Measurements from ENCODE around the gene CTDP1.
A peak's percentile ranks its signal among the peaks of the same experiment; 100 is the strongest.

The CTDP1 gene

DNA sequence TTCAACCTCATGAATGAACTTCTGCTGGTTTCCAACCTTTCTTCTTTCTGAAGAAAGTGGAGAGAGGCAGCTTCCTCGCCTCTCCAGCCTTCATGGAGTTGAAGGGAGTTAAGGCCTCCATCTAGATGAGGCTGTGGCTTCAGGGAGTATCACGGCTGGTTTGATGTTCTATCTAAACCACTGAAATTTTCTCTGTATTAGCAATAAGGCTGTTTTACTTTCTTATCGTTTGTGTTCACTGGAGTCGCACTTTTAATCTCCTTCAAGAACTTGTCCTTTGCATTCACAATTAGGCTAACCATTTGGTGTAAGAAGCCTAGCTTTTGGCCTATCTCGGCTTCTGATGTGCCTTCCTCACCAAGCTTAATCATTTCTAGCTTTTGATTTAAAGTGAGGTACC lies 19.9 kb upstream of the CTDP1 start:
- H3K4me3 ChIP-seq (ENCODE audit: control insufficient read depth, low read depth, low read length) = no peak overlapping the region
- TF ChIP-seq, protein P1, sequence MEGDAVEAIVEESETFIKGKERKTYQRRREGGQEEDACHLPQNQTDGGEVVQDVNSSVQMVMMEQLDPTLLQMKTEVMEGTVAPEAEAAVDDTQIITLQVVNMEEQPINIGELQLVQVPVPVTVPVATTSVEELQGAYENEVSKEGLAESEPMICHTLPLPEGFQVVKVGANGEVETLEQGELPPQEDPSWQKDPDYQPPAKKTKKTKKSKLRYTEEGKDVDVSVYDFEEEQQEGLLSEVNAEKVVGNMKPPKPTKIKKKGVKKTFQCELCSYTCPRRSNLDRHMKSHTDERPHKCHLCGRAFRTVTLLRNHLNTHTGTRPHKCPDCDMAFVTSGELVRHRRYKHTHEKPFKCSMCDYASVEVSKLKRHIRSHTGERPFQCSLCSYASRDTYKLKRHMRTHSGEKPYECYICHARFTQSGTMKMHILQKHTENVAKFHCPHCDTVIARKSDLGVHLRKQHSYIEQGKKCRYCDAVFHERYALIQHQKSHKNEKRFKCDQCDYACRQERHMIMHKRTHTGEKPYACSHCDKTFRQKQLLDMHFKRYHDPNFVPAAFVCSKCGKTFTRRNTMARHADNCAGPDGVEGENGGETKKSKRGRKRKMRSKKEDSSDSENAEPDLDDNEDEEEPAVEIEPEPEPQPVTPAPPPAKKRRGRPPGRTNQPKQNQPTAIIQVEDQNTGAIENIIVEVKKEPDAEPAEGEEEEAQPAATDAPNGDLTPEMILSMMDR (IDR thresholded peaks at IDR 0.05; ENCODE audit: control insufficient read depth, insufficient read depth, low read depth, low read length, missing control alignments) = no peak
- no peak for DNase-seq (ENCODE audit: low read depth)

DNA sequence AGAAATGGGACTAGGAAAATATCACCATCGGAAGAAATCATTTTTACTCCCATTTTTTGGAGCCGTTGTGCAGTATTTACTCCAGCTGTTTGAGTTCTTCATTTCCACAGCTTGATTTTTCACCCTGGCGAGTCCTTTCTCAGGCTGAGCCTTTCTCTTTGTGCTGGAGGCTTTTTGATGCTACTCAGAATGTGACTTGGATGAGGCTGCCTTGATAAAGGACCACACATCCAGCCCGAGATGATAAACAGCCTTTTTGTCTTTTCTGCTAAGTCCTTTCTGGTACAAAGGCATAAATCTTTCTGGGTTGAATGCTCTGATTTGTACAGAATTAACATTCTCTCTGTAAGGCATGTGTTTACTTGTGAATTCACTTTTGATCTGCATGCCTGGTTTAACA lies 17.6 kb upstream of the CTDP1 start:
- TF ChIP-seq, protein P1 (IDR thresholded peaks at IDR 0.05; ENCODE audit: control insufficient read depth, insufficient read depth, low read depth, low read length, missing control alignments) = no peak
- no peak for DNase-seq (ENCODE audit: low read depth)

DNA sequence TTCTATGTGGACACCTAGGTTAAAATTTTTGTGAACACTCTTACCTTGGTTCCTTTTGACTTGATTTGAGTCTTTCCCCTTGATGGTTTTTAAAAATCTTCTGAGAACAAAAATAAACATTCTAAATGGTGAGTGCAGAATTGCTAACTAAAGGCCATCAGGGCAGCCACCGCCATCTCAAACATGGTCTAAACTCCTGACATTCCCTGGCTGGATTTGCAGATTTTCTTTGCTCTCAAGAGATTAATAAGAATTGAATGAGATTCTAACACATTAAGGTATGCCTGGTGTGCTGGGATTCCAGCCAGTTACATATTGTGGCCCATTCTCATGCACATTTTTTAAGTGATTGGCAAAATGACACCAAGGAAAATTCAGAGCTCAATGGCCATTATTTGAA lies 17.2 kb upstream of the CTDP1 start:
- H3K4me3 ChIP-seq (ENCODE audit: control insufficient read depth, low read depth, low read length) = no peak overlapping the region
- TF ChIP-seq, protein P1 (IDR thresholded peaks at IDR 0.05; ENCODE audit: control insufficient read depth, insufficient read depth, low read depth, low read length, missing control alignments) = no peak
- DNase-seq (ENCODE audit: low read depth) = no peak

More for the DNA sequence above, 17.6 kb upstream of the CTDP1 start:
- H3K4me3 ChIP-seq (ENCODE audit: control insufficient read depth, low read depth, low read length) = no peak overlapping the region

GRCh38 chr18:79664525-79665125 lies 15.0 kb upstream of the CTDP1 start:
- H3K4me3 ChIP-seq (ENCODE audit: control insufficient read depth, low read depth, low read length) = no peak overlapping the region
- TF ChIP-seq, protein P1 (IDR thresholded peaks at IDR 0.05; ENCODE audit: control insufficient read depth, insufficient read depth, low read depth, low read length, missing control alignments) = no peak
- DNase-seq (ENCODE audit: low read depth) = peak; percentile 38

DNA sequence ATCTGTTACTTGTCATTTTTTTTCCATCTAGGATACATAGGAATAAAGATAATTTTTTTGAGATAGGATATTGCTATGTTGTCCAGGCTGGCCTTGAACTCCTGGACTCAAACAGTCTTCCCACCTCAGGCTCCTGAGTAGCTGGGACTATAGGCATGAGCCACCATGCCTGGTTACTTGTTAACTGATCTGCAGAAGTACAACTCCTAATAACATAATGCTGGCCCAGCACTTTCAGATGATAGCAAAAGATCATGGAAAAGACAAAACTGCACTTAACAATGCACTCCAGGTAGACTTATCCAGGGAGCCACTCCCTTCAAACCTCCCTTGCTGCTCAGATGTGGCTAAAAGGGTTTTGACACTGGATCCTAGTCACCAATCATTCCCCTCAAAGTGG lies 11.4 kb upstream of the CTDP1 start:
- TF ChIP-seq, protein P1 (IDR thresholded peaks at IDR 0.05; ENCODE audit: control insufficient read depth, insufficient read depth, low read depth, low read length, missing control alignments) = no peak
- DNase-seq (ENCODE audit: low read depth) = no peak
- no peak overlapping the region for H3K4me3 ChIP-seq (ENCODE audit: control insufficient read depth, low read depth, low read length)

- TF ChIP-seq, protein P1 (IDR thresholded peaks at IDR 0.05; ENCODE audit: control insufficient read depth, insufficient read depth, low read depth, low read length, missing control alignments) = no peak
- DNase-seq (ENCODE audit: low read depth) = no peak
- no peak overlapping the region for H3K4me3 ChIP-seq (ENCODE audit: control insufficient read depth, low read depth, low read length)
Observed at GRCh38 chr18:79672490-79673276, 6.9 kb upstream of the CTDP1 start.

Data from AG09309 (cell line).